Effector CD8-positive, alpha-beta T cell (primary cell): ENCODE results near the gene SLC35F3.

ENCODE experiments used
- DNase-seq: peaks from one replicate; lab custom pipeline; 2025; lab: John Stamatoyannopoulos, UW

The SLC35F3 gene

DNA sequence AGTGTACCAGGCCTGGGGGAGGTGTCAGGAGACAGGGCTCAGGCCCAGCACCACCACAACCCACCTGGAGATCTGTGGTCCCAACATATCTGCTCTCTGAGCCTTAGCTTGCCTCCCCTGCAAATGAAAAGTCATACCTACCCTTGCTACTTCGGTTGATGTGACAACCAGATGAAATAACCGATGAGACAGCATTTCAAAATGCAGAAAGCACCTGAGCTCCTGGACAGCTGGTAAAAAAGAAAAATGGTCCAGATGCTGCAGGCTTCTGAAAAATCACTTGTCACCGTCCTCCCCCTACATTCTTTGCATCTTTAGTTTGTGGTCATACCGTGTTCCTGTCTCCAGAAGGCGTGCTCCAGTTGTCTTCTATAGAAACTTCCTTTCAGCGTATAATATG is 416.8 kb downstream of the SLC35F3 start:
- no peak for DNase-seq

DNA sequence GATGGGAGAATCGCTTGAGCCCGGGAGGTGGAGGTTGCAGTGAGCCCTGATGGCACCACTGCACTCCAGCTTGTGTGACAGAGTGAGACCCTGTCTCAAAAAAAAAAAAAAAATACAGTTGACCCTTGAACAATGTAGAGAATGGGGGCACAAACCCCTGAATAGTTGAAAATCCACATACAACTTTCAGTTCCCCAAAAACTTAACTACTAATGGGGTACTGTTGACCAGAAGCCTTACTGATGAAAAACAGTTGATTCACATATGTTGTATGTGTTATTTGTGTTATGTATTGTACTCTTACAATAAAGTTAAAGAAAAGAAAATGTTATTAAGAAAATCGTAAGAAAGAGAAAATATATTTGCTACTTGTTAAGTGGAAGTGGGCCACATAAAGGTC is 417.6 kb downstream of the SLC35F3 start:
- no peak for DNase-seq

GRCh38 chr1:234322979-234323378 is 418.5 kb downstream of the SLC35F3 start:
- no peak for DNase-seq

- no peak for DNase-seq
Observed at GRCh38 chr1:234324821-234325220, 420.3 kb downstream of the SLC35F3 start.

DNA sequence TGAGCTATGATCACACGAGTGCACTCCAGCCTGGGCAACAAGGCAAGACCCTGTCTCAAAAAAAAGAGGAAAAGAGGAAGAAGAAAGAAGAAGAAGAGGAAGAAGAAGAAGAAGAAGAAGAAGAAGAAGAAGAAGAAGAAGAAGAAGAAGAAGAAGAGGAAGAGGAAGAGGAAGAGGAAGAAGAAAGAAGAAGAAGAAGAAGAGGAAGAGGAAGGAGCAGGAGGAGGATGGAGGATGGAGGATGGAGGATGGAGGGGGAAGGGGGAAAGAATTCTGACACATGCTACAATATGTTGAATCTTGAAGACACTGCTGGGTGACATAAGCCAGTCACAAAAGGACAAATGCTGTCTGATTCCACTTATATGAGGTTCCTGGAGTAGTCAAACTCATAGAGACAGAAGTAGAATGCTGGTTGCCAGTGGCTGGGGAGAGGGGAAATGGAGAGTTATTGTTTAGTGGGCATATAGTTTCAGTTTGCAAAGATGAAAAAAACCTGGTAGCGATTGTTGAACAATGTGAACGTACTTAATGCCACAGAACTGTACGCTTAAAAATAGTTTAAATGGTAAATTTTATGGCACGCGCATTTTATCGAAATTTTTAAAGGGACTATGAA is 421.5 kb downstream of the SLC35F3 start:
- no peak for DNase-seq

DNA sequence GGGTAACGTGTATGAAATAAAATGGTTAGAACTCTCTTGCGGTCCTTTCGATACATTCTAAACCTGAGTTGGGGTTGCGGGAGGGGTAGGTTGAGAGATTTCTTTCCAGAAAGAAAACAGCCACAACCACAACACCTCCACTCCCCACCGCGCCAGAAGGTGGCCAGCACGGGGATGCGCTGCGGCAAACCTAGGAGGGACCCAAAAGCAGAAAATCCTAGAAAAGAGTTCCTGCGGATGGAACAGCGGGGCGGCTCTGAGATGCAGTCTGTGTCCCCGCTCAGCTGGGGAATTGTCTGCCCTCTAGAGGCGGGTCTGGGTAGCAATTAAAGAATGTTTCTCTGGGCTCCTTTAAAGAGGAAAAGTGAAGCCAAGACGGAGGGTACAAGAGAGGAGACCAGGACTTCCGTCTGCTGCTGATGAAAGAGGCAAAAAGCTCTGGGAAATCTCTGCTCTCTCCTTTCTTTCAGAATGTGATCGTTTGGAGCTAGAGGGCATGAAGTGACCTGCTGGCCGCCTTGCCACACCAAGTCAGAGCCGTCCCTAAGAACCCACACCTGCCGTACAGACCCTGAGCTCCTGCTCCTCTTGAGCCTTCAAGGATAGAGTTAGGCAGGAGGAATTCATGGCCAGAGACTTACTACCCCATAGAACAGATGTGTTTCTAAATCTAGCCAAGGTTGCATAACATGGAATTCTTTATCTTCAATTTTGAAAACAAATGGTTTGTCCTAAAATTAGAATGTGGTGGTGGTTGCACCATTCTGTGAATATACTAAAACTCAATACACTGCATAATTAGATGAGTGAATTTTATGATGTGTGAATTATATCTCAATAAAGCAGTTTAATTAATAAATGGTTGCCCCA is 422.3 kb downstream of the SLC35F3 start:
- DNase-seq: peak; percentile 51

GRCh38 chr1:234327577-234328164 is 423.2 kb downstream of the SLC35F3 start:
- no peak for DNase-seq

- no peak for DNase-seq
Observed at GRCh38 chr1:234330843-234331215, 426.4 kb downstream of the SLC35F3 start.

DNA sequence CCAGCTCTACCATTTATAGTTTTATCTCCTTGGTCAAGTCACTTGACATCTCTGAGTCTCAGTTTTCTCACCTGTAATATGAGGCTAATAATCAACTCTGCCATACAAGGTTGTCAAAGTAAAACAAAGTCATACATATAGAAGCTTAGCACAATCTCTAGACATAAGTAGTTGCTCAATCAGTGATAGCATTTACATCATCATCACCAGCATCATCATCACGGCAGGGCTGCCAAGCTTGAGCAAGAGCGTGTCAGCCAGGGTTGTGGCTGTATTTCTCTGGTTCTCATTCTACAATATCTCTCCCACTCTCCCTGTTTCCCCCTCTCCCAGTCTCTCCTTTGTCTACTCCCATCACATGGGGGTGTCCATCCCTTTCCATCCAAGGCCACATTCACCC is 427.0 kb downstream of the SLC35F3 start:
- no peak for DNase-seq

GRCh38 chr1:234336359-234336758 is 431.9 kb downstream of the SLC35F3 start:
- DNase-seq: no peak

GRCh38 chr1:234337233-234337632 is 432.8 kb downstream of the SLC35F3 start:
- DNase-seq: no peak

- DNase-seq: no peak
Observed at GRCh38 chr1:234340528-234340927, 436.1 kb downstream of the SLC35F3 start.

DNA sequence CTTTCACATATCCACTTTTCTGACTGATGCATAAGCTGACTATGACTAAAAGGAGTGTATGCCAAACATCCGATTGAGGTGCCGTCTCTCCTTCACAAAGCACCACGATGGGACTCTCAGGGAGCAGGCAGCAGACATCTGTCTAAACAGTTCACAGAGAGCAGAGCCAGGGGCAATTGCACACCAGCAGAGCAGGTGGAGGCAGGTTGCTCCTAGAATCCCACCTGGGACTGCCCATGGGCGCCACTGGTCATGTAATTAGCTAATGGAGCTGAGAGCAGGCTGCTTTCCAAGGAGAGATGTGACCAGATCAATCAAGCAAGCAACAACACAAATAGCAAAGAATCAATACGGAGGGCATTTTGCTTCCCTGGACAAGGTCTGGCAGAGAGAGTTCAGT is 438.3 kb downstream of the SLC35F3 start:
- no peak for DNase-seq

DNA sequence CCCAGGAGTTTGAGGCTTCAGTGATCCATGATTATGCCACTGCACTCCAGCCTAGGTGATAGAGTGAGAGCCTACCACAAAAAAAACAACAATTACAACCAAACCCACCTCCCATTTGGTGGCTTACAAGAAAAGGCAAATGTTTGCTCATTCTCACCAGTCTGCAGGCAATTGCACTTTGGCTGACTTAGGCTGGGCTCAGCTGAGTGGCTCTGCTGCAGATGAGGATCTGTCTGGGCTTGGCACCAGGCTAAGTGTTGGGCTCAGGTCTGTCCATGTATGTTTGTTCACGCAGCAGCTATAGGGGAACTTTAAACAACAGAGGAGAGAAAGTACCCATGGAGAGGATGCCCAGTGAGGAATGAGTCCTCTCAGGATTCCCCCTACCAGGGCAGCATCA is 440.8 kb downstream of the SLC35F3 start:
- no peak for DNase-seq

DNA sequence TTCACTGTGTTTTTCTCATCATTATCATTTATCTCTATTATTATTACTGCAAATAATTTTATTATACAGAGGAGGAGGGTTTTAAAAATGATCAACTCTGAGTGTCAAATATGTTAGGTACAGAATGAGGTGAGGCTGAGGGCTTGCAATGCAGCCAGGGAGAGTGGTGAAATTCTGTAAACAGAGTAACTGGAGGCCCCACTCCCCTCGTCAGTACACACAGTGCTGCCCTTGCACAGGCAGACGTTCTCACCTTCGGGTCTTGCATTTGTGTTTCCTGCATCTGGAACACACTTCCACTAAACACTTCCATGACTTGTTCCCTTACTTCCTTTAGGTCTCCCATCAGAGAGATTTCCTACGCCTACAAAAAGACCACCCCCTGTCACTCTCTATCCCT is 444.5 kb downstream of the SLC35F3 start:
- DNase-seq: no peak

- no peak for DNase-seq
Observed at GRCh38 chr1:234355782-234356510, 451.5 kb downstream of the SLC35F3 start.

GRCh38 chr1:234356615-234357269 is 452.3 kb downstream of the SLC35F3 start:
- DNase-seq: peak; percentile 30

- no peak for DNase-seq
Observed at GRCh38 chr1:234357831-234358230, 453.4 kb downstream of the SLC35F3 start.

- no peak for DNase-seq
Observed at GRCh38 chr1:234361102-234361603, 456.7 kb downstream of the SLC35F3 start.

DNA sequence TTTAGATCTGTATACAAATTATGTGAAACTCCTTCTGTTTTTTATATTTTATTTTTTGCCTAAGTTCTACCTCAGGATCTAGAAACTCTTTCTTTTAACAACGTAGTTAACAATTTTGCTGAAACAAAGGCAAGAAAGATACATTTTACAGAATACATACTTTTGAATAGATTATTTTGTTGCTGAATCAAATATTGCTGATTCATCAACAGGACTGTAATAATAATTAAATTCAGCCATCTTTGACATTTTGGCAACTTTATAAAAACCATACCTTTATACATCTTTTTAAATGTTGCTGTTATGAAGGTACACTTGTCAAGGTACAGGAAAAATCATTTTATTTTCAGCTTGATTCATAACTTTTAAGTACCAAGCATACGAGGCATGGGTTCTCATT is 458.1 kb downstream of the SLC35F3 start:
- DNase-seq: no peak

GRCh38 chr1:234368320-234369032 is 464.0 kb downstream of the SLC35F3 start:
- no peak for DNase-seq
